ENCODE measurements around the gene SLC1A7.
A peak's percentile ranks its signal among the peaks of the same experiment; 100 is the strongest.

Gene SLC1A7

GRCh38 chr1:53160924-53161378 lies 18.5 kb upstream of the SLC1A7 start:
- DNase-seq (ENCODE audit: low read depth in 2 of 2), result no peak

GRCh38 chr1:53158900-53159299 lies 16.5 kb upstream of the SLC1A7 start:
- no peak for DNase-seq (ENCODE audit: low read depth in 2 of 2)

- DNase-seq (ENCODE audit: low read depth in 2 of 2), result no peak
Observed at GRCh38 chr1:53156783-53157182, 14.3 kb upstream of the SLC1A7 start.

- DNase-seq (ENCODE audit: low read depth in 2 of 2), result no peak
Observed at GRCh38 chr1:53155945-53156344, 13.5 kb upstream of the SLC1A7 start.

GRCh38 chr1:53155534-53155933 lies 13.1 kb upstream of the SLC1A7 start:
- DNase-seq (ENCODE audit: low read depth in 2 of 2), result no peak

- no peak for DNase-seq (ENCODE audit: low read depth in 2 of 2)
Observed at GRCh38 chr1:53154859-53155438, 12.5 kb upstream of the SLC1A7 start.

- no peak for DNase-seq (ENCODE audit: low read depth in 2 of 2)
Observed at GRCh38 chr1:53153752-53154151, 11.3 kb upstream of the SLC1A7 start.

GRCh38 chr1:53148123-53148522 lies 5.7 kb upstream of the SLC1A7 start:
- DNase-seq (ENCODE audit: low read depth in 2 of 2), result peak; percentile 37 to 46

GRCh38 chr1:53147174-53147573 lies 4.7 kb upstream of the SLC1A7 start:
- DNase-seq (ENCODE audit: low read depth in 2 of 2), result no peak

- peak; percentile 99 for DNase-seq (ENCODE audit: low read depth in 2 of 2)
Observed at GRCh38 chr1:53145942-53146708, 3.7 kb upstream of the SLC1A7 start.

GRCh38 chr1:53145619-53145941 lies 3.1 kb upstream of the SLC1A7 start:
- DNase-seq (ENCODE audit: low read depth in 2 of 2), result no peak

- no peak for DNase-seq (ENCODE audit: low read depth in 2 of 2)
Observed at GRCh38 chr1:53145051-53145600, 2.7 kb upstream of the SLC1A7 start.

GRCh38 chr1:53144201-53144600 lies 1.8 kb upstream of the SLC1A7 start:
- no peak for DNase-seq (ENCODE audit: low read depth in 2 of 2)

- DNase-seq (ENCODE audit: low read depth in 2 of 2), result no peak
Observed at GRCh38 chr1:53143527-53143926, 1.1 kb upstream of the SLC1A7 start.

GRCh38 chr1:53141487-53142055 lies 867 bp downstream of the SLC1A7 start:
- no peak for DNase-seq (ENCODE audit: low read depth in 2 of 2)

GRCh38 chr1:53140451-53140850 lies 2.0 kb downstream of the SLC1A7 start:
- DNase-seq (ENCODE audit: low read depth in 2 of 2), result no peak

GRCh38 chr1:53139951-53140361 lies 2.5 kb downstream of the SLC1A7 start:
- DNase-seq (ENCODE audit: low read depth in 2 of 2), result no peak

- DNase-seq (ENCODE audit: low read depth in 2 of 2), result no peak
Observed at GRCh38 chr1:53138991-53139884, 3.2 kb downstream of the SLC1A7 start.

GRCh38 chr1:53137729-53138128 lies 4.7 kb downstream of the SLC1A7 start:
- DNase-seq (ENCODE audit: low read depth in 2 of 2), result no peak

GRCh38 chr1:53135735-53136114 lies 6.7 kb downstream of the SLC1A7 start:
- DNase-seq (ENCODE audit: low read depth in 2 of 2), result peak; percentile 54 to 55

- DNase-seq (ENCODE audit: low read depth in 2 of 2), result no peak
Observed at GRCh38 chr1:53134961-53135734, 7.3 kb downstream of the SLC1A7 start.

Measured in fibroblast of skin of left biceps (primary cell).